22Rv1 (cell line): ENCODE data around the gene GABBR2.

ENCODE experiments used
- ZFX ChIP-seq: fragments of 450-650 bp; IDR thresholded peaks from 2 replicates; pipeline ENCODE4 v1.6.1; 2017; ENCODE audit warnings: antibody characterized with exemption, borderline replicate concordance
- TF ChIP-seq, protein P1 (sequence below): fragments of 450-650 bp; IDR thresholded peaks from 2 replicates; pipeline ENCODE4 v1.5.1; 2017; ENCODE audit warnings: mild to moderate bottlenecking

DNA sequence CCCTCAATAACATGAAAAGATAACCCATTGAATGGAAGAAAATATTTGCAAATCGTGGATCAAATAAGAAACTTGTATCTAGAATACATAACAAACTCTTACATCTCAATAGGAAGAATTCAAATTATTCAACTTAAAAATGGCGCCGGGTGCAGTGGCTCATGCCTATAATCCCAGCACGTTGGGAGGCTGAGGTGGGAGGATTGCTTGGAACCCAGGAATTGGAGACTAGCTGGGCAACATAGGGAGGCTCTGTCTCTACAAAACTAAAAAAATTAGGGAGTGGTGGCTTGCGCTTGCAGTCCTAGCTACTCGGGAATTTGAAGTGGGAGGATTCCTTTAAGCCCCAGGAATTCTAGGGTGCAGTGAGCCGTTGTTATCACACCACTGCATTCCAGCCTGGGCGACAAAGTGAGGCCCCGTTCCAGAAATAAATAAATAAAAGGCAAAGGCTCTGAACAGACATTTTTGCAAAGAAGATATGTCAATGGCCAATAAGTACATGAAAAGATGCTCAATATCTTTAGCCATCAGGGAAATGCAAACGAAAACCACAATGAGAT lies 431.7 kb downstream of the GABBR2 start:
- TF ChIP-seq, protein P1, sequence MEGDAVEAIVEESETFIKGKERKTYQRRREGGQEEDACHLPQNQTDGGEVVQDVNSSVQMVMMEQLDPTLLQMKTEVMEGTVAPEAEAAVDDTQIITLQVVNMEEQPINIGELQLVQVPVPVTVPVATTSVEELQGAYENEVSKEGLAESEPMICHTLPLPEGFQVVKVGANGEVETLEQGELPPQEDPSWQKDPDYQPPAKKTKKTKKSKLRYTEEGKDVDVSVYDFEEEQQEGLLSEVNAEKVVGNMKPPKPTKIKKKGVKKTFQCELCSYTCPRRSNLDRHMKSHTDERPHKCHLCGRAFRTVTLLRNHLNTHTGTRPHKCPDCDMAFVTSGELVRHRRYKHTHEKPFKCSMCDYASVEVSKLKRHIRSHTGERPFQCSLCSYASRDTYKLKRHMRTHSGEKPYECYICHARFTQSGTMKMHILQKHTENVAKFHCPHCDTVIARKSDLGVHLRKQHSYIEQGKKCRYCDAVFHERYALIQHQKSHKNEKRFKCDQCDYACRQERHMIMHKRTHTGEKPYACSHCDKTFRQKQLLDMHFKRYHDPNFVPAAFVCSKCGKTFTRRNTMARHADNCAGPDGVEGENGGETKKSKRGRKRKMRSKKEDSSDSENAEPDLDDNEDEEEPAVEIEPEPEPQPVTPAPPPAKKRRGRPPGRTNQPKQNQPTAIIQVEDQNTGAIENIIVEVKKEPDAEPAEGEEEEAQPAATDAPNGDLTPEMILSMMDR = no peak
- TF ChIP-seq ZFX = no peak
